ENCODE results near the gene AFAP1L2.

DNA sequence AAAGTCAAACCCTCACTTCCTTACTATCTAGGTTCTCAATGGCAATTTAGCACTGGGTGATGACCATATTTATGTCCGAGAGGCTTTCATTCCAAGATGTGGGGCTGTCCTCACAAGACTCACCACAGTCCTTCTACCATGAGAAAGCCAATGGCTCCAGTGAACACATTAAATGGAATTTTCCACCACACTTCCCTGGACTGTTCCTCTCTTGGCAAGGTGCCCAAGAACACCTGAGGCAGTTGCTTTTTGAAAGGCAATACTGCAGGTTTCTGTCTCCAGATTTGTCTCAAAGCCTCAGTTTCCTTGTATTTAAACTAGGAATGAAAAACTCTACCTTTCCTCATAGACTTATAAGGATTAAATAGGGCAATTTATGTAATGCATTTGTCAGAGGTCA is 24.2 kb downstream of the AFAP1L2 start:
- TF ChIP-seq CTCF (conservative IDR thresholded peaks at IDR 0.05; ENCODE audit: low read depth, low read length) (no peak), EZH2 (IDR thresholded peaks at IDR 0.05; ENCODE audit: borderline replicate concordance, low read depth, low read length, poor library complexity, severe bottlenecking) (no peak)

Data from A673 (cell line).